Prostate gland (tissue), 2 donors: Measurements from ENCODE around the gene HRC.

Experiments
- POLR2A ChIP-seq: fragments of 450-650 bp; IDR thresholded peaks from one replicate; pipeline ENCODE4 v1.6.1; 2016; ENCODE audit warnings: antibody characterized with exemption, mild to moderate bottlenecking
- POLR2AphosphoS5 ChIP-seq: sonication (generic); formaldehyde crosslinking; IDR thresholded peaks from one replicate; pipeline ENCODE4 v1.6.1; 2017; ENCODE audit warnings: antibody characterized with exemption
- TF ChIP-seq, protein P1 (sequence below), 4 experiments: fragments of 200-600 bp in 2 of 4; fragments of 450-650 bp in 2 of 4; sonication (generic) in 2 of 4; IDR thresholded peaks; 1 replicate in 3 of 4; 2 replicates in 1 of 4; pipeline ENCODE4 v1.5.1; 2016 to 2019; ENCODE audit warnings: antibody characterized with exemption in 4 of 4, mild to moderate bottlenecking in 2 of 4, moderate library complexity in 2 of 4

DNA sequence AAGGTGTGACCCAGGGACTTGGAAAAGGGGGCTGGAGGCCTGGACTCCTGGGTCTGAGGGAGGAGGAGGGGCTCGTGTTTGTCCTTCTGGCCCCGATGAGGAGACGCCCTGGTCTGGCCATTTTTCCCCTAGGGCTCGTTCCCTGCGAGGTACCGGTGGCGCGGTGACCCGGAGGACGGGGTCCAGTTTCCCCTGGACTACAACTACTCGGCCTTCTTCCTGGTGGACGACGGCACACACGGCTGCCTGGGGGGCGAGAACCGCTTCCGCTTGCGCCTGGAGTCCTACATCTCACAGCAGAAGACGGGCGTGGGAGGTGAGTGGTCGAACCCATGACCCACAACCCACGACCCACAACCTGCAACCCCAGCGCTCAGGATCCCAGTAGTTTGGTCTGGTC lies 13.2 kb upstream of the HRC start:
- TF ChIP-seq, protein P1, sequence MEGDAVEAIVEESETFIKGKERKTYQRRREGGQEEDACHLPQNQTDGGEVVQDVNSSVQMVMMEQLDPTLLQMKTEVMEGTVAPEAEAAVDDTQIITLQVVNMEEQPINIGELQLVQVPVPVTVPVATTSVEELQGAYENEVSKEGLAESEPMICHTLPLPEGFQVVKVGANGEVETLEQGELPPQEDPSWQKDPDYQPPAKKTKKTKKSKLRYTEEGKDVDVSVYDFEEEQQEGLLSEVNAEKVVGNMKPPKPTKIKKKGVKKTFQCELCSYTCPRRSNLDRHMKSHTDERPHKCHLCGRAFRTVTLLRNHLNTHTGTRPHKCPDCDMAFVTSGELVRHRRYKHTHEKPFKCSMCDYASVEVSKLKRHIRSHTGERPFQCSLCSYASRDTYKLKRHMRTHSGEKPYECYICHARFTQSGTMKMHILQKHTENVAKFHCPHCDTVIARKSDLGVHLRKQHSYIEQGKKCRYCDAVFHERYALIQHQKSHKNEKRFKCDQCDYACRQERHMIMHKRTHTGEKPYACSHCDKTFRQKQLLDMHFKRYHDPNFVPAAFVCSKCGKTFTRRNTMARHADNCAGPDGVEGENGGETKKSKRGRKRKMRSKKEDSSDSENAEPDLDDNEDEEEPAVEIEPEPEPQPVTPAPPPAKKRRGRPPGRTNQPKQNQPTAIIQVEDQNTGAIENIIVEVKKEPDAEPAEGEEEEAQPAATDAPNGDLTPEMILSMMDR (IDR thresholded peaks at IDR 0.05) = no peak
- no peak for TF ChIP-seq POLR2AphosphoS5
- TF ChIP-seq POLR2A = no peak
